IPS-11a (cell line): ENCODE measurements around the gene RRN3.
A peak's percentile ranks its signal among the peaks of the same experiment; 100 is the strongest.
"Not testable (repeated sequence)": the region's sequence is repeated elsewhere in the genome, so short reads cannot be mapped to it uniquely, and the experiment has no call there.

Experiments used
- H3K4me3 ChIP-seq: one replicate; pipeline ENCODE4 v1.5.1; 2013; ENCODE audit warnings: low read depth, low read length, control low read depth

Gene RRN3, protein sequence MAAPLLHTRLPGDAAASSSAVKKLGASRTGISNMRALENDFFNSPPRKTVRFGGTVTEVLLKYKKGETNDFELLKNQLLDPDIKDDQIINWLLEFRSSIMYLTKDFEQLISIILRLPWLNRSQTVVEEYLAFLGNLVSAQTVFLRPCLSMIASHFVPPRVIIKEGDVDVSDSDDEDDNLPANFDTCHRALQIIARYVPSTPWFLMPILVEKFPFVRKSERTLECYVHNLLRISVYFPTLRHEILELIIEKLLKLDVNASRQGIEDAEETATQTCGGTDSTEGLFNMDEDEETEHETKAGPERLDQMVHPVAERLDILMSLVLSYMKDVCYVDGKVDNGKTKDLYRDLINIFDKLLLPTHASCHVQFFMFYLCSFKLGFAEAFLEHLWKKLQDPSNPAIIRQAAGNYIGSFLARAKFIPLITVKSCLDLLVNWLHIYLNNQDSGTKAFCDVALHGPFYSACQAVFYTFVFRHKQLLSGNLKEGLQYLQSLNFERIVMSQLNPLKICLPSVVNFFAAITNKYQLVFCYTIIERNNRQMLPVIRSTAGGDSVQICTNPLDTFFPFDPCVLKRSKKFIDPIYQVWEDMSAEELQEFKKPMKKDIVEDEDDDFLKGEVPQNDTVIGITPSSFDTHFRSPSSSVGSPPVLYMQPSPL

DNA sequence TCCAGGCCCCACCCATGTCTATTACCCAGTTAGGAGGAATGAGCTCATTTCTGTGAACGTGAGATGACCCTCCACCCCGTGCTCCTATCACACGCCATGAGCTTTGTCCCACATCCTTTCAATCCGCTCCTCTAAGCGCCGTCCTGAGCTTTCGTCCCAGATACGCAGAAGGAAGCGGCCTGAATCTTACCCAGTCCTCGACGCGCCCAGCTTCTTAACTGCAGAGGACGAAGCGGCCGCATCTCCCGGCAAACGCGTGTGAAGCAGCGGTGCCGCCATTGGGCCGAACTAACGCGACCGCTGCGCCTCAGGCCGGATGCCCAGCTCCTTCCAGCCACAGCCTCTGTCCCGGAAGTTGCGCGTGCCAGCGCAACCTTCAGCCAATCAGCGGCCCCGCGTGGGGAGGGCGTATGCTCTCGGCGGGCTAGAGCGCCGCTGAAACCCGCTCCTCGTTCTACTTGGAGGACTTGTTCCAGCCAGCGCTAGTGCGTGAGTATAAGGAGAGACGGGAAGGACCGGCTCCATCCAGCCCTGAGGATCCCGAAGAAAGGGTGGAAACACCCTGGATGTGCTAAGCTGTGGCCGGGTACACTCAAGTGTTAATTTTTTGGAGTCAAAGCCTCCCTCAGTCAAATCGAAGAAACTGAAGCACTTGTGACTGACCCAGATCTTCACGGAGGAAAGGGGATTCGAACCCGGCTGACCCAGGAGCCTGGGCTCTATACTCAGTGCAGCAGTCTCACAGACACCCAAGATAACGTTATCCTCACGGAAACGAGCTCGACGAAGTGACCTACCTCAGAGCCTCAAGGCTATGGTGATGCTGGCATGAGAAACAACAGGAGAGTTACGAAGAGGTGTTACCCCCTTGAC is at the start of gene RRN3:
Gene RRN3, minus strand, starts transcription at position 318 of the 873 bp plus-strand sequence. Its CDS starts 39 bp downstream, at position 279.
- peak within 1 kb of the TSS; percentile 99 for H3K4me3 ChIP-seq

DNA sequence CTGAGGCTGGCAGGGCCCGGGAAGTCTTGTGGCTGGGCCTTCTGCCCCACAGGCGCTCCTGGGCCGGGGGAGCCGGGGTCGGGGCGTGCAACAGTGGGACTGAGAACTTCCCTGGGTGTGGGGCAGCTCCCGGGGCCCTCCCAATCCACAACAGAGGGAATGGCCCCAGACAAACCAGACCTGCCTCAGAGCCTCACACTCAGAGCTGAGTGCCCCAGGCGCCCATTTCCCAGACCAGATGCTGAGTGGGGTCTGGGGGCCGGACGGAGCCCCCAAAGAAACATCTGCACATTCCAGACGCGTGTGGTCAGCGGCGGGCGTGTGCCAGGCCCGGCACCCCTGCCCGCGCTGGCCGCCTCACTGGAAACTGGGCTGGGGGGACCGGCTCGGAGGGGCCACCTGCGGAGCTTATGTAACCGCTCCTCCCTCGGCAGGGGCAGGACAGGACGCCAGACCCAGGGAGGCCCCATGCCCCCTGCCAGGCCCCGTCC is 49.6 kb upstream of the RRN3 start:
- H3K4me3 ChIP-seq: not testable (repeated sequence)

DNA sequence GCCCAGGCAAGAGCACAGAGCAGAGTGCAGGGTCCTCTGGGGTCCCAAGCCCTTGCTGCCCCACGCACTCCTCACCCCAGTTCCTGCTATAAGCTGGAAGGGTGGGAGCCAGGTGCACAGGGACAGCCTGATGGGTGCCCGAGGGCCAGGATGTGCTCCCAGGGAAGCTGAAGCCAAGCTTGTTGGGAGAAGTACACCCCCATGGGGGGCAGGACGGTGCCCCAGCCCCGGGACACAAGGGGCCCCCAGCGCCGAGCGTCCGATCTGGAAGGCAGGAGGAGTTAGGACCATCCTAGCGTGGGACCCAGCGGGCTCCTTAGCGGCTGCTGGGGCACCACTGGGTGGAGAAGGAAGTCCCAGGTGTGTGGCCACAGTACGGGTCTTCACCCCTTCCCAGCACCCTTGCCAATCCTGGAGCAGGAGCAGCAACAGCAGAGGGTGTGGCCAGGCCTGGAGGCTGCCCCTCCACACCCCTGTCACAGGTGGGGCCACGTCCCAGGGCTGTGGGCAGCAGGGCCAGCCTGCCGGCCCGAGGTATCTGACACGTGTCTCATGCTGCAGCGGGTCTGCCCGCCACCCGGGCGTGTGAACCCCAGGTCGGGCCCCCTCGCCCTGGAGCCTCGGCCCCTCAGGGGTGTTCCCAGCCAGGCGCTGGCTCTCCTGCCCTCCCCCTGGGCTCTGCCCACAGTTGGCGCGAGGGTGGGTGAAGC is 49.0 kb upstream of the RRN3 start:
- H3K4me3 ChIP-seq: not testable (repeated sequence)

DNA sequence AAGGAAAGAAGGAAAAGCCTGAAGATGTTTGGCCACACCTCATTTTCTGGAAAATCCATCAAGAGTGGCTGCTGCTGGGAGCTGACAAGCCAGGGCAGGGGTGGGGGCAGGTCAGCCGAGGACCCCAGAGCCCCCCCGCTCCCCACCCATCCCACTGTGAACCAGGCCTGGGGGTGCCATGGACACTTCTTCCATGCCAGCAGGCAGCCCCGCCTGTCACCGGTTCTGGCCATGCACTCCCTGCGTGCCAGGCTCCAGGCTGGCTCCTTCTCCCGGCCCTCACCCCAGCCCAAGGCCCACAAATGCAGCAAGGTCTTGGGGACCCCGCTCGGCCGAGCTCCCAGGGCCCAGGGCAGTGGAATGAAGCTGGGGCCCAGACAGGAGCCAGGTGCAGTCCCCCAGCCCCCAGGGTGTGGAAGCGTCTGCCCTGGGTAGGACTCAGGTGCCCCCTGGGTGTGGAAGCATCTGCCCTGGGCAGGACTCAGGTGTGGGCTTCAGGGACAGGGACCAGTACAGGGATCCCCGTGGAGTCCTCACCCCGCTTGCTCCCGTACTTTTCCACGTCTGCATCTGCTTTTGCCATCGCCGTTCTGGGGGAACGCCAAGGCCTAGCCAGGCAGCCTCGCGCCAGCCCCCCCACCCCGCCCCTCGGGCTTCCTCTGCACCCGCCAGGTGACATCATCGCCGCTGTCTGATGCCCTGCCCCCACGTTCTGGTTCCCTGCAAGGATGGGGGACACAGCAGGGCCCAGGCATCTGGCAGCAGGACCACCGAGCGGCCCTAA is 48.2 kb upstream of the RRN3 start:
- not testable (repeated sequence) for H3K4me3 ChIP-seq

DNA sequence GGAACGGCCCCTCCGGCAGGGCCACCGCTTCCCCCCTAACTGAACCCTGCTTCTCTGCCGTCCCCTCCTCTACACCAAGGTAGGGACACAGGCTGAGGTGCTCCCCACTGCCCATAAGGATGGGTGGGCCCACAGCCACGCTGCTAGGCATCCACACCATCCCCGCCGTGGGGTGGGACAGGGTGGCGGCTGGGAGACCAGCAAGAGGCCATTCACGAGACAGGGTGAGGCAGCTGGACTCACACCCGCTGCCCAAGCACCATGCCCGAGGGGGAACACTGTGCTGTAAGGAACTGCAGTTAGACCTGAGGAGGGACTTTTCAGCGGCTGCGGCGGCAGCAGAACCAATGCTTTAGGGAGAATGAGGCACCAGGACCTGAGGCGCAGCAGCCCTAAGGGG is 47.5 kb upstream of the RRN3 start:
- no peak overlapping the region for H3K4me3 ChIP-seq

DNA sequence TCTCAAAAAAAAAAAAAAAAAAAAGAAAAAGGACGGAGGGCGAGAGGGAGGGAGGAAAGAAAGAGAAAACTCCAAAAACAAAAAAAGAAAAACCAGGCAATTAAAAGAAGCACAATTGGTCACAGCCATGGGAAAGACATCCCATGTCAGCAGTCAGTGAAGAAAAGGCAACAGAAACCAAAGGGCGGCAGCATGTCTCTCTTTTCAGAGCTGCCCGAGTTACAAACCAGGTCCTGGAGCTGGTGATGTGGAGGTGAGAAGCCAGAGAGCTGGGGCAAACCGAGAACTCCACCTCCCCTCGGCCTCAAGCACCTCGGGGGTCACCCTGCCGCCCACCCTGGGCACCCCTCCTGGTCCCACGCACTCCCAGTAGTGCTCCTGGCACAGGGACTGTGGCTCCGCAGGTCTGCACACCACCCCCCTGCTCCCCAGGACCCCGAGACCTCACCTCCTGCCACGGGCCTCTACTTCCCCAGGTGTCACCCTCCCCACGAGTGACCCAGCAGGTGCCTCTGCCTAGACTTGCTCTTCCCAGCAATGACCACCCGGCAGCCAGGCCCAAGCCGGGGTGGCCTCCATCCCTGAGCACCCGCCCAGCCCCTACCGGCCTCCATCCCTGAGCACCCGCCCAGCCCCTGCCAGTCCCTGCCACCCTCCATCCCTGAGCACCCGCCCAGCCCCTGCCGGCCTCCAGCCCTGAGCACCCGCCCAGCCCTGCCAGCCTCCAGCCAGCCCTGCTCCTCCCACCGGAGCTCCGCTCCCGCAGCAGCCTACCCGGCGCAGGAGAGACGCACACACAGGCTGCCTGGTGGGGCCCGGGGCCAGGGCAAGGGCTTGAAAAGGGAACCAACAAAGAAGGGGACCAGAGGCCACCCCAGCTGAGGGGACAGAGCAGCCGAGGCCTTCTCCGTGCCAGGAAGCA is 46.6 kb upstream of the RRN3 start:
- H3K4me3 ChIP-seq: not testable (repeated sequence)

DNA sequence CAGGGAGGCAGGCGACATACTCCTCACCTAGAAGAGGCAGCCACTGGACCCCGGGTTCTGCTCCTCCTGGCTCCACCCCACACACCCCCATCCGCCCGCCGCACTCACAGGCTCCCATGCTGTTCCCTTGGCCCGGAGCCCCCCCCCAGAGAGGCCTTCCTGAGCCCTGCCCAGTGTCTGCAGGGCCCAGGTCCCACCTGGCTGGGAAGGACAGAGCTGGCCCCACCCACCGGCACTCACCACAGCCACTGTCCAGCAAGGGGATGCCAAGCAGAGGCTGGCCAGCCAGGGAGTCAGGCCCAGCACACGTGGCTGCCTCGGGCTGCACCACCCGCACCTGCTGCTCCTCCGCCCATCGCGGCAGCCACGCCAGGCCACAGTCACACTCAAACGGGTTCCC is 43.4 kb upstream of the RRN3 start:
- H3K4me3 ChIP-seq: not testable (repeated sequence)

DNA sequence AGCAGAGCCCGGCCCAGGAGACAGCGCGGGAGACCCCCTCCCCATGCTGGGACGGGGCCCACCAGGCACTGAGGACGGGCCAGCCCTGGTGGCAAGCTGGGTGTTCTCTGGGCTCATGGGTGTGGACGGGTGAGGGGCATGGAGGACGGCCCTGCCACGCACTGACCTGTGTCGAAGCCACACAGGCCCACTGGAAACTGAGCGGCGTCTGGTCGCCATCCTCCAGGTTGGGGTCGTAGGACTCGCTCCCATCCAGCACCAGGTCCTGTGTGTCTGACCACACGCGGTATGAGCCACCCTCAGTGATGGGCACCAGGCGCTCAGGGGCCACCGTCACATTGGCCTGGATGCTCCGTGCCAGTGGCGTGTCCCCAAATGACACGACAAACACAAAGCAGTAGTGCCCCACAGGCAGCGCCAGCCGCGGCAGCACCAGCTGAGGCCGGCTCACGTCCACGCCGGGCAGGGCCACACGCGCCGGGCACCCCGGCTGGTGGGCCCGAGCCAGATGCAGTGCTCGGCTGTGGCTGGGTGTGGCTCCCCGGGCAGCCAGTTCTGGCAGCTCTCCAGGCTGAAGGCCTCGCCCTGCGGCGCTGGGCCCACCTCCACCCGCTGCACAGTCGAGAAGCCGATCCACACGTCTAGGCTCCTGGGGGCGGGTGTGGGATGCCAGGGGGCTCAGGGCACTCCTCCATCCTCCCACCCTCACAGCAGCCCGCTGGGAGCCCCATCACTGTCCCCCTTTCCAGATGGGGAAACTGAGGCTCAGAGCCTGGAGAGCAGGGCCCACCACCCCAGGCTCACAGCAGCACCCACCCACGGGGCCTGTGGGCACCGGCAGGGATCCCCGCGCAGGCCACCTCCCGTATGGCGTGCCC is 41.6 kb upstream of the RRN3 start:
- H3K4me3 ChIP-seq: not testable (repeated sequence)

DNA sequence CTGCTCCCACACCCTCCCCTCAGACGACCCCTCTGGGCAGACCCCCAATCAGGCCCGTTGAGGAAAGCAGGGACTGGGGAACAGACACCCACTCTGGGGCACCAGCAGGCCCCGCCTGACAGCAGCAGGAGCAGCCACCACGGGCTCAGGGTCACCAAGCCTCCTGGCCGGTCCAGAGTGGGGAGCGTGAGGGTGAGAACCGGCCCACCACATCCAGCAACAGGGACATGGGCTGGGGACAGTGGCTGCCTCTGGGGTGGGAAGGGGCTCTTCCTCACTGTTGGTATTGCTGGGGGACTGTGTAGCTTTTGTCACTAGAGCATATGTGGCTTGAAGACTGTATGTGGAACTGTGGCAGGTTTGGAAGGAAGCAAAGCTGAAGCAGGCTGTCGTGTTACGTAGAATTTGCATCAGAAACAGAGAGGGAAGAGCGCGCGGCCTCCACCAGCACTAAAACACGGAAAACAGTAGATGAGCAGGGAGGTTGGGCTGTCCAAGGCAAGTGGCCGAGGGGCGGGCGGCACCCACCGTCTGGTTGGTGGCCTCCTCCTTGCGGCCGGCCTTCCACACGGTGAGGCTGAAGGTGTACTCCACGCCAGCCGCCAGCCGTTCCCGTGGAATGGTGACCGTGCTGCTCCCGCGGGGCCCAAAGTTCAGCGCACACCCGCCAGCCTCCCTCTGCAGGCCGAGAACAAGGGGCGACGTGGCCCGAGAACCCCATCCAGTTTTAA is 40.8 kb upstream of the RRN3 start:
- not testable (repeated sequence) for H3K4me3 ChIP-seq

DNA sequence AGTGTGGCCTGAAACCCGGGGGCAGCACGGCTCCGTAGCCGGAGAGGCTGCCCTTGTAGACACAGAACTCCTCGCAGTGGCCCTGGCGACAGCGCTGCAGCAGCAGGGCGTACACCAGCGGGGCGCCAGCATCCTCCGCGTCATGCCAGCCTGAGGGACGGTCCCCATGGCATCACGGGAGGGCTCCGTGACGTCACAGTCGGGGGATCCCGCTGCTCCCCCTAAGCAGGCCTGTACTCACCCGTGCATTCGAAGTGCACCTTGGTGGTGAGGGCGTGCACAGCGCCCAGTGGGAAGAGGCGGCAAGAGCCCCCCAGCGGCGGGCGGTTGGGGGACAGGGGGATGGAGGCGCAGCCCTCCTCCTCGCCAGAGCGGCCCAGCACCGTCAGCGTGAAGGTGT is 39.5 kb upstream of the RRN3 start:
- not testable (repeated sequence) for H3K4me3 ChIP-seq

DNA sequence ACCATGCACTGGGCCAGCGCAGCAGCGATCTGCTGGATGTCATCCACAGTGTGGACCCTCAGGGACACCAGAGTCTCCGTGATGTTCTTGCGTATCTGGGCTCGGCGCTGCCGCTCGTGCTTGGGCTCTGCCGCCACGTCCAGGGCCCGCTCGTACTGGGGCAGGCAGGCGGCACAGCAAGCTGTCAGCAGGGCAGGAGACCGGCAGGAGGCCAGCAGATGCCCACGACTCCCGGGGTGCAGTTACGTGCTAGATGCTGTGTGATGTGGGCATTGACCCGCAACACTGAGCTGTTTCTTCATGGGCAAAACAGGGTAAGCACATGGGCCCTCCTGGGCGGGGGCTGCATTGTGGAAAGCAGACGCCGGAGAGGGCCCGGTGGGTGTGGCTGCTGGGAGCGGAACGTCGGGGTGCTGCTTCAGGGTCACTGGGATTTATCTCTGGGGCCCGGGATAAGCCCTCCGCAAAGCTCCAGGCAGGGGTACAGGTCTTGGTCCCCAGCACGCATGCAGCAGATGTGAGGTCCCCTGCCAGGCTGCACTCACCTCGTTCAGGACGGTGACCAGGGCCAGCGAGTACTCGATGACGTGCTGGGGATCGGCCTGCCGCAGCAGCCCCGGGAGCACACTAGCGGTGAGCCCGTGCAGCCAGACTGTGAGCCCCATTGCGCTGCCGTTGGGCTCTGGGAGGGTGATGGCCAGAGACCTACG is 38.8 kb upstream of the RRN3 start:
- H3K4me3 ChIP-seq: not testable (repeated sequence)

DNA sequence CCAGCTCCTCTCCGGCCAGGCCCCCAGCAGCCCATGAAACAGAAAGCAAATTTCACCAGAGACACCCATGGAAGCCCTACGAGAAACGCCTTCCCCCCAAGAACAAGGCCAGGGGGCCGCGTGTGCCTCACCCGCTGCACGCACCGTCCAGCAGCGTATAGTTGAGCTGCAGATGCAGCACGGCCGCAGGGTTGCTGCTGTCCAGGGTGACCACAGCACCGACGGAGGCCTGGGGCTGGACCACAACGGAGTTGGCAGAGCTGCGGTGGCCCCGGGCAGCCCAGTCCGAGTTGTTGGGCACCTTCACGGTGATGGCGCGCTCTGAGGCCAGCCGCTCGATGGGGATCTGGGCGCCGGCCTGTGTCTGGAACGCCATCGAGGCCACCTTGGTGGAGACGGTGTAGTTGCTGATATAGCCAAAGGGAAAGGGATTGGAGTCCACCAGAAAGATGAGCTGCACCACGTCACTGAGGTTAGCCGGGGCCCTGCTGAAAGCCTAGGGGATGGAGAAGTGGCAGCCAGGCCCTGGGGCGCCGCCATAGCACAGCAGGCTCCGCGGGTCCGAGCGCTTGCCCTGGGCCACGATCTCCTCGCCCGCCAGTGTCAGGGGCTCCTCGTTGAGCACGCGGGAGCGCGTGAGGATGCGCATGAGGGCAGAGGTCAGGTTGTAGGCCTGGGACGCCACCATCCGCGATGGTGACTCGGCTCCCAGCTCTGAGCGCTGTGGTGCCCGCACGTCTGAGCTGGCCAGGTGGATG is 37.0 kb upstream of the RRN3 start:
- H3K4me3 ChIP-seq: not testable (repeated sequence)

DNA sequence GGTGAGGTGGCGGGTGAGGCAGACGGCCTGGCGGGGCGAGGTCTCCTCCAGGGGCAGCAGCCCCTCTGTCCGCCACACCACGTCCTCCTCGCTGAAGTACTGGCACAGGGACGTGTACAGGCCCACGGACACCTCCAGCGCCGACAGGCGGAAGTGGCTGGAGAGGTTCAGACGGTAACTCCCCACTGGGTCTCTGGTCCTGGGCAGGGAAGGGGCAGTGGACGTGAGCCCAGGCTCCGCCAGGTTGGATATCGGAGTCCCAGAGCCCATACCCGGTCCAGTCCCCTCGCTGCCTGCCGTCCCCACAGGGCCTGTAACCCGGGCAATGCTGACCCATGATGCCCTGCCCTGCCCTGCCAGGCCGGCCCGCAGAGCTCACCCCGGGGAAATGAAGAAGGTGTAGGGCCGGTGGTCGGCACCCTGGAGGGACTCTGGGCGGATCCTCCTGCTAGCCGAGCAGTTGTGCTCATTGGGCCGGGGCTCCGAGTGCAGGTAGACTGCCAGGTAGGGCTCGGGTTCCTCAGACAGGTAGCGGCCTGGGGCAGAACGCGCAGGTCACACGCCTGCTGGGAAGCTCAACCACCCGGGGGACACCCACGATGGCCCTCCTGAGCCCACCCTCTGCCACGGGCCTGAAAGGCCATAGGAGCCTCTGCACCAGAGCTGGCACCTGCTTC is 36.3 kb upstream of the RRN3 start:
- not testable (repeated sequence) for H3K4me3 ChIP-seq

DNA sequence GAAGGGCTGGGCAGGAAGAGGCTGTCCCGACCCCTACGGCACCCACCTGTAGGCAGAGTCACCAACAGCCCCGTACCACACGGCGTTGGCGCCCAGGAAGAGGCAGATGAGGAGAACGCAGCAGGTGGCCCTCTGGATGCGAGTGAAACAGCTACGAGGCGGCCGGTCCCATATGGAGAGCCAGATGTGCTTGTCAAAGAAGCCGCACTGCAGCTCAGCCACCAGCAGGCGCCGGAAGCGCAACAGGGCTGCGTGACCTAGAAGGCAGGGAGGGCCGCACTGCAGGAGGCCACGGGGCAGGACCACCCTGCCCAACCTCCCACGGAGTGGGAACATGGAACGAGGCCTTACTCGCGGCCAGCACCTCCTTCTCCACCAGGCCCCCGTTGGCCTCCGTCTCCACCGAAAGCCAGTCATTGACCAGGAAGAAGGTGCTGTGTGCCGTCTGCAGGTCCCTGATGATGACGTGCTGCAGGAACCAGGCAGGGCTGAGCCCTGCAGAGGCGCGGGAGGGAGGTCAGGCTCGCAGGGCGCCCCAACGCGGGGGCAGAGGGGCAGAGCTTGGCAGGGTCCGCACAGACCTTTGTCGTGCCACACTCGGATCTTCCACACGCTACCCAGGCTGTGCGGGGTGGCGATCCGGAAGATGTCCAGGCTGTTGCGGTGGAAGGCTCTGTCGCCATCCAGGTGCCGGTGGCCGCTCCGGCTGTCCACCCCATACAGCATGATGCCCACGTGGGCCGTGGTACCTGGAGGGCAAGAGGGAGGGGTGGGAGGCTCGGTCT is 33.8 kb upstream of the RRN3 start:
- H3K4me3 ChIP-seq: not testable (repeated sequence)
